Activated T-cell treated with anti-CD3 and anti-CD28 coated beads for 24 hours (primary cell): ENCODE measurements around the gene TENM4.

Source experiments
- DNase-seq: peaks from one replicate; pipeline ENCODE4 v3.0.0-alpha.2; 2020; ENCODE audit warnings: low read depth

Gene TENM4

GRCh38 chr11:79388201-79388600, 52.6 kb downstream of the TENM4 start:
- no peak for DNase-seq

- DNase-seq, result no peak
These were observed 57.0 kb downstream of the TENM4 start for GRCh38 chr11:79383874-79384273.

DNA sequence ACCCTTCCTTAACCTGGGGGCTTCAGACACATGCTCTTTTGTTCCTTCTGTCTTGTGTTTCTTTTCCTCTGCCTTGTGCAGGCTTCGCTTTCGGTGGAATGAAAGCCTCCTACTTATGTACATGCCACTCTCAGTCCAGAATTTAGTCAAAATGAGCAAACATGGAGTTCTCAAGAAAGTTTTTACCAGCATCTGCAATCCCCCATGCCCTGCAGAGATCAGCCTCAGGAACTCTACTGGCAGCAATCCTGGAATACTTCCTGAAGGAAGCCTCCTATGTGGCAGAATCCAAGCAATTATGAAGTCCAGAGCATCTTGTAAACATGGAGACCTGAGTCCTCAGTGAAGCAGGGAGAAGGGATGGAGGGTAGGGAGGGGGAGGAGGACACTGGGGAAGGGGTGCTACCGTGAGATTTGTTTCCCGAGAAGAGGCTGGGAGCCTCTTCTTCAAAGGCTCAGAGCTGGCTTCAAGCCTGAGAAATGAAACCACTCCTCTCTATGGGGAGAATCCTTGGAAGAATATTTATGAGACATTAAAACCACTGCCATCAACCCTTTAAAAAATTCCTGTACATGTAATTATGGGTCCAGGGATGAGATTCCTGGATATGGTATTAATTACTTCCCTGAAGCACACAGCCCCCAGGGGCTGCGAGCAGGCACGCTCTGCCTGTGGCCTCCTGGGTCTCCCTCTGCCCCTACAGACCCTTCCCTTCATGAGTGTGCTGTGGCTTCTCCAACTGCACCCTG, 58.4 kb downstream of the TENM4 start:
- DNase-seq, result no peak

- DNase-seq, result no peak
These were observed 59.8 kb downstream of the TENM4 start for GRCh38 chr11:79381036-79381435.

DNA sequence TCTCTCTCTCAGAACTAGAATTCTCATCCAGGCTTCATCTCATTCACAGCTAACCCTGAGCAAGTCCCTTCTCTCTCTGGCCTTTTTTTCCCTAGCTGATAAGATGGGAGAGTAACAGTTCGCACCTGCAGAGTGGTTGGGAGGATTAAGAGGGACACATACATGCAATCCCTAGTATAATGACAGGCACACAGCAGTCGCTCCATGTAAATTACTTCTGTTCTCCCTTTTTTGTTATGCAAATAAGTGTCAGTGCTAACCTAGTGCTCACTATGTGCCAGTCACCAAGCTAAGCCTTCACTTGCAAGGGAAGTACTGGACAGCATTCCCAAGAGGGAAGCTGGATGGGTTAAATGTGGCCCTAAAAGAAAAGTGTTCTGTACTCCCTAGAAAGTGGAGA, 63.4 kb downstream of the TENM4 start:
- no peak for DNase-seq

DNA sequence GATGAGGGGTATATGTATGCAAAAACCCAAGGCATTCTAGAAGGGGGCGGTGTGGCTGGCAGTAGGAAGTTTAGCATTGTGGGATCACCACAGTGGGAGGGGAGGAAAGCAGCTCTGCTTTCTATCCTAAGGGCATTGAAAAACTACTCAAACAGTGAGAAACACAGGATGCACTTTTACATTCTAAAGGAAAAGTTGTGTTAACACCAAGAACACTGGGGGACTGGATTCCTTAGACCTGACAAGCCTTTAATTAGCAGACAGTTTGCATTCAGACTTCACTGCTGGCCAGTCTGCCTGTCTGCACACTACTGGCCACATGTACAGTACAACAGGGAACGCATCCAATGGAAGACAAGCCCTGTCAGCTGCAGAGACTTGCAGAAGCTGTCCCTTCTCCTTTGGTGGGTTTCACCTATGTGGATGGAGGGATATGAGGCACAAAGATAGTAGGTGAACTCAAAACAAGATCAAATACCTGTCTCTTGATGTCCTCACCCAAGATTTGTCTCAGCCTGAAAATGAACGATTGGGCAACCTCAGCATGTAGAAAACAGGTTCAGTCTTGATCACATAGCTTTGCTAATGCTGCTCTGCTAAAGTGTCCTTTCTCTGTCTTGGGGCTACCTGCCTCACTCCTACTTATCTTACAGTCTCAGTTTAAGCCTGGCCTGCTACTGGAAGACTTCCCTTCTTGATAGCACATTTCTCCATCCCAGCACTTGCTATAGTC, 64.8 kb downstream of the TENM4 start:
- no peak for DNase-seq

GRCh38 chr11:79374727-79375126, 66.1 kb downstream of the TENM4 start:
- no peak for DNase-seq

- no peak for DNase-seq
These were observed 69.1 kb downstream of the TENM4 start for GRCh38 chr11:79371724-79372123.

DNA sequence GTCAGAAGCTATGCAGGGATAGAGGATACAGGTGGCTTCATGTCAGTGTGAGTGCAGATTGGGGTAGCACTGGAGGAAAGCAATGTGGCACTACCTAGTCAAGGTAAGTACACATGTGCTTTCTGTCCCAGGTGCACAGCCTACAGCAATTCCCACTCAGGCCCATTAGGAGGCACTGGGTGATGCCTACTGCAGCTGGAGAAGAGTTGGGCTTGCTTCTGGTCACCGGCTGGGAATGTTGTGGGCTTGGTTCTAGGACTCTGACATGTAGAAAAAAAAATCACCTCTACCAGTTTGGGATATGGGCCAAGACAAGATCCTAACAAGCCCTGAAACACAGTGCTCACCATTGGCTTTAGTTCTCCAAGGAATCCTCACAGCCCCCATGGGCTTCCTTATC, 69.7 kb downstream of the TENM4 start:
- DNase-seq, result no peak

- no peak for DNase-seq
These were observed 71.8 kb downstream of the TENM4 start for GRCh38 chr11:79369055-79369454.

DNA sequence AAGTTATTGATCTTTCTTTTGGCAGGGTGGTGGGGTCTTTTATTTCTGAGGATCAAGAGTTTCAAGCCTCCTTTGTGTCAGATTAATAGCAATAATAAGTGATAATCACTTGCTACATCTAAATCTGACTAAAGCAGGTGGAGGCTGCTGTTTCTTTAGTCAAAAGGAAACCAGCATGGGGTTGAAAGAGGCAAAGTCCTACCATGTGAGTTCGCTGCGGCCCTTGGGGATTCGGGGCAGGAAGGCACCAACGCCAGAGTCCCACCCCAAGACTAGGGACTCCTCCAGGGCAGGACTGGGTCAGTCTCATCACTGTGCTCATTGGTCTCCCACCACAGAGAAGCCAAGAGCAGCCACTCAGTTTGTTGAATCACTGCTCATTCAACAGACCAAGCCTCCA, 73.0 kb downstream of the TENM4 start:
- DNase-seq, result no peak

DNA sequence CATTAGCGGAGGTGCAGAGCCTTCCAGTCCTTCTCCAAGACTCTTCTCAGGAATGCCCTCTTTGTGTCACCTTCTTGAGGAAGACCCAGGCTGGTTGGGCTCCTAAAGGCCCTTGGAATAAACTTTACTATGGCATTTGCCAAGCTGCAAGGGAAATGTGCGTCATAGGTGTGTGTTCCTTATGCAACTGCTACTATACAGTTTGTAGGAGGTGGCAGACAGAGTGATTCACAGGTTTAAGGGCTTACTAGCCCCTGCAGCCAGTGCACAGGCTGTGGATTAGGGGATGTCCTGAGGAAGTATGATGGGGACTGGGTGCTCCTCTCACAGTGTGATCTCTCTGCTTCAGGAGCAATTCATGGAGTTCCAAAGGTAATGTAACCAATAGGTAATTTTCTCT, 74.6 kb downstream of the TENM4 start:
- no peak for DNase-seq

DNA sequence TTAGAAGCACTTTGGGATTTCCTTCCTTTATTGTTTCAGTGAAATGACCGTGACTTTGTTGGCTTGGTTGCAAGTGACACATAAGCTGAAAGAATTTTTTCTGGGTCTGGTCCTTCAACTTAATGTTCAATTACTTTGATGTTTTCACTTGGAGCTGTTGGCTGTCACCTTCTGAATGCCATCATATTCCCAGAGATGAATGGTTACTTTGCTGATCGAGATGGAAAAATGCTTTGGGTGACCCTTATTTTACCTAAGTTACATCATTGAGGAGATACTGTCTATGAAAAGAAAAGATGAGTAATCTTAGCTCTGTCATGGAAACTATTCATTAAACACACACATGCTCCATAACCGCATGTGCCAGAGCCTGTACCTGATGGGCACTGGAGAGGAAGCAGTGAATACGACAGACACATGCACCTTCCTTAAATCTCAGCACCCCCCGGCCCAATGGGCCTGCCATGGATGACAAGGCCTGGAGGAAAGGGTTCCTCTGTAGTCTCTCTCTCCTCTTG, 76.9 kb downstream of the TENM4 start:
- no peak for DNase-seq

DNA sequence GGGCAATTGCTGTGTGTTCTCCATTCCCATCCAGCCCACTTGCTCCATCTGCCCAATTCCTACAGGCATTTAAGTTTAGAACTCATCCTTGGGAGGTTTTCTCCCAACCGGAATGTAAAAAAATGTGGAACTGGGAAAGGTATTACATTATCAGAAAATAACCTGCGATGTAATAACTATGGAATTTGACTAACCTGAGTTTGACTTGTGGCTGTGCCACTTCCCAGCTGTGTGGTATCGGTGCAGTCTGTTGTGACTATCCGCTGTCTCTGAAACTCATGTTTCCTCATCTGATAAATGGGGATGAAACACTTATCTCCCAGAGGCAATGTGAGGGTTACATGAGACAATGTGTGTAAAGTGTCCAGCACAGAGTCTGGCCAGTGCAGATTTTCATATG, 77.6 kb downstream of the TENM4 start:
- DNase-seq, result no peak

- no peak for DNase-seq
These were observed 78.0 kb downstream of the TENM4 start for GRCh38 chr11:79362821-79363220.

GRCh38 chr11:79362206-79362757, 78.5 kb downstream of the TENM4 start:
- no peak for DNase-seq

GRCh38 chr11:79358258-79358657, 82.6 kb downstream of the TENM4 start:
- DNase-seq, result no peak

DNA sequence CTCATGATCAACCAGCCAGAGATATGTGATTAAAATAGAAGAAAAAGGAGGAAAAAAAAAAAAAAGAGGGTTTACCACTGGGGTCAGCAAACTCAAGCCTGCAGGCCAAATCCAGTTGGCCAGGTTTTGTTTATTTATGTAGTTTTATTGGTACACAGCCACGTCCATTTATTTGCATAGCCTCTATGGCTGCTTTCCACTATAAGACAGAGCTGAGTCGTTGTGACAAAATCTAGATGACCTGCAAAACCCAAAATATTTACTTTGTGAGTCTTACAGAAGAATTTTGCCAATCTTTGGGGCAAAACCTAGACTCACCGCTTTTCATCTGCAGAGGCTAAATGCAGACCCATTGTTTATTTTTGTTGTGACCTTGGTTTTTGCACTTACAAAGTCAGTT, 87.1 kb downstream of the TENM4 start:
- DNase-seq, result no peak

DNA sequence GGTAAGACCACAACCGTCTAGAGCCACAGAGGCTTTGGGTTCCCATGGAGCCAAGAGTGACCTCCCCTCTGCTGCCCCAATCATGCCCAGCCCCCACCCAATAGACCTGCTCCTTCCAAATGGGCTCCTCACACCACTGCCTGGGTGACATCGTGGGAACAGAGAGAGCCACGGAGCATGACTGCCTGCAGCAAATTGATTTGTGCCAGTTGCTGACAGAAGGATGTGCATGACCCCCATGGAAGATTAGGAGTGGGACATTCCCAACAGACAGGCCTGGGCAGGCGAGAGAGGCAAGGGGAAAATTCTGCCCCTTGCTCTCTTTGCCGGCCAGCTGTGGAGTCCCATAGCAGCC, 88.5 kb downstream of the TENM4 start:
- no peak for DNase-seq

DNA sequence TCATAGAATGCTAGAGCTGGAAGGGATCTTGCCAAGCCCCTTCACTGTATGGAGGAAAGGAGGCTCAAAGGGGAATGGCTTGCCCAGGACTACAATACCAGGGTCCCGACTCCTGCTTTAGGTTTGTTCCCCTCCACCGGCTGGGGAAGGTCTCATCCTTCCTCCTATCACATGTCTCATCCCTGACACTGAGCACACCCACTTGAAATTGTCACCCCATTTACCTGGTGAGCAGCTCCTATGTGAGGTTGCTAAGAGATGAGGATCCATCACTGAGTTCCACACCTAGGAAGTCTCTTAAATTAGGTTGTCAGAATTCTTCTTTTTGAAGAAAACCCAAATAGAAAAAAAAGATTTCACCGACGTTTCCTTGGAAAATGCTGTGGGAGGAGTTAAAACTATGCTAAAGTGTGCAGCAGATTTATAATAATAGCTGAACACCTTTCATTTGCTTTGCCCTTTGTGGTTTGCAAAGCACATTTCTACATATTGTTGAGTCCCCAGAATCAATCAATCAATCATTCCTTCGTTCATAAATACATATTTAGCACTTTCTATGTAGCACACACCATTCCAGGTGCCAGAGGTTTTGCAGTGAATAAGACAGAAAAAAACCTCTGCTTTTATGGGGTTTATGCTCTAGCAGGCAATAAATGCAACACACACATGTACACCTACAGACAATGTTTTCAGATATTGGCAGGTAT, 91.7 kb downstream of the TENM4 start:
- no peak for DNase-seq

DNA sequence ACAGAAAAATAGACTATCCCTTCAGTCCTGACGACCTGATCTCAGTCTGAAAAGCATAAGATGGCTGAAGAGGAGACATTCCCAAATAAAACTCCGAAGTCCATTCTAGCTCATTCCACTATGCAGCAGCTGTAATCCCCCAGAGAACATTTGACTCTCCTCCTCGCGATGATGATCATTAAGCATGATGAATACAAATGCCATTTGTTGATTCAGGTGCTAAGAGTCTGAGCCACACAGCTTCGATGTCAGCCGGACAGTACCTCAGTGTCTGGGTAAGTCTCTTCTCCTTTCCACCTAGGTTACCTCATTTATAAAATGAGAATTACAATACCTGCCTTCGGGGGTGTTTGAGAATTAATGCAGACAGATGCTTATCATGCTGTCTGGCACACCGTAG, 94.8 kb downstream of the TENM4 start:
- DNase-seq, result no peak

DNA sequence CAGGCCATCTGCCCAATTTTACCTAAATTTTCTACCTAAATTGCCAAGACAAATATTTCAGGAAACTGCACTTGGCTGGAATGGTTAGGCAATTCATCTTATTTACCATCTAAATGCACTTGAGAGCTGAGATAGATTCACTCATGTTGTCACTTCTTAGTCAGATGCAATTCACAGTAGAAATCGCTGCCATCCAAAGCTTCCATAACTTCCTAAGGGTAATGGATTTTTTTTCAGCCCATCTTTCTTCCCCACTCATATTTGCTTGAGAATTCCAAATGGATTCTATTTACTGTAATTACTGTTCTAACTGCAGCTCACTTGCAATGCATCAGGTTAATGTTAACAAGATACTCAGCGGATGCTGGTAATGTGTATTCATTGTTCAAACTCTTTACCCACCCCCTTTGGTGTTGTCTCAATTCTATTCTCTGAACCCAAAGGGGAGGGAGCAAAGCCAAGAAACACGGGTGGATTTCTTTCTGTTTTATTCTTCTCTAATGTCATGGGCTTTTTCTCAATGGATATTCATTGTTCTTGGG, 96.0 kb downstream of the TENM4 start:
- DNase-seq, result no peak
